Measurements from ENCODE around the gene ROBO4. TPM values are rescaled to one million over a fixed set of nuclear protein-coding genes. Genes with fewer than 3 reads are reported as not detected.

ROBO4 gene
- total RNA-seq, 1 experiment from 2014 or later, result 1.6 TPM

DNA sequence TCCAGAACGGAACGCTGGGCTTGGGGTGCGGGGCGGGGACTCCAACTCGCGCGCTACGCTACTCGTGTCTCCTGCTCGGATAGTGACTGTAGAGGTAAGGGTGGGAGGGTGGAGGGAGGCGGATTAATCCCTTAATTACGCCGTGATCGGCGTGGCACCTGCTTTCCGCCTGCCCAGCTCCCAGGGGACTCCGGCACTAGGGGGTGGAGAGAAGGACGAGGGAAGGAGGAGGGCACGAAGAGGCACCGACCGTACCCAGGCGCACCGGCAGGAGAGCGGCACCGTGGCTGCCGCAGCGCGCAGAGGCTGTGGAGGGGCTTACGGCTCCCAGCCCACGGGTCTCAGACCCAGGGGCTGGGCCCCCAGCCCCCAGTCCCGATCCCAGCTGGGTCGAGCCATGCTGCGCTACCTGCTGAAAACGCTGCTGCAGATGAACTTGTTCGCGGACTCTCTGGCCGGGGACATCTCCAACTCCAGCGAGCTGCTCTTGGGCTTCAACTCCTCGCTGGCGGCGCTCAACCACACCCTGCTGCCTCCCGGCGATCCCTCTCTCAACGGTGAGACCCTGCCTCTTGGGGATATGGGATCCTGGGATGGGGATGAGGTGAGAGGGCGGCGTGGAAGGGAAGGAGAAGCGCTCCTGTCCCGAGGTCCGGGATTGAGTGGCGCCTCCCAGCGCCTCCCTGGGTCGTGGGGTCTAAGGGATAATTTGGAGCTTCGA is 32.3 kb downstream of the ROBO4 start, which contains the start of gene ROBO3:
Gene ROBO3 (plus strand): TSS at position 252 of the 721 bp plus-strand sequence. CDS start 146 bp downstream, at position 398.
- H3K27me3 ChIP-seq (ENCODE audit: low read length), result peaks cover 79% of the 10 kb centered on the region
- no peaks in the 10 kb centered on the region for H3K79me2 ChIP-seq (ENCODE audit: low read length)
- H3K4me1 ChIP-seq (ENCODE audit: insufficient read depth, low read length), result no peaks in the 10 kb centered on the region
- DNase-seq, result no peak
- H3K36me3 ChIP-seq (ENCODE audit: low read depth, low read length), result no peaks in the 10 kb centered on the region
- no peaks in the 10 kb centered on the region for H3K9me3 ChIP-seq (ENCODE audit: low read length)
- CTCF ChIA-PET, result no interaction called here
- H3K4me2 ChIP-seq (ENCODE audit: low read length), result peak within 1 kb of the TSS; percentile 52
- H3K27ac ChIP-seq (ENCODE audit: low read length), result no peak within 1 kb of the TSS
- POLR2A ChIA-PET (ENCODE audit: unreplicated experiment), result no interaction called here
- no peaks in the 10 kb centered on the region for H3K9me2 ChIP-seq (replicated peaks; ENCODE audit: low read length)
- no peaks in the 10 kb centered on the region for H3F3A ChIP-seq (ENCODE audit: low read length, unreplicated experiment)
- no peak for TF ChIP-seq EZH2phosphoT487 (IDR thresholded peaks at IDR 0.05; ENCODE audit: borderline replicate concordance, low read length)
- TF ChIP-seq, protein P1, sequence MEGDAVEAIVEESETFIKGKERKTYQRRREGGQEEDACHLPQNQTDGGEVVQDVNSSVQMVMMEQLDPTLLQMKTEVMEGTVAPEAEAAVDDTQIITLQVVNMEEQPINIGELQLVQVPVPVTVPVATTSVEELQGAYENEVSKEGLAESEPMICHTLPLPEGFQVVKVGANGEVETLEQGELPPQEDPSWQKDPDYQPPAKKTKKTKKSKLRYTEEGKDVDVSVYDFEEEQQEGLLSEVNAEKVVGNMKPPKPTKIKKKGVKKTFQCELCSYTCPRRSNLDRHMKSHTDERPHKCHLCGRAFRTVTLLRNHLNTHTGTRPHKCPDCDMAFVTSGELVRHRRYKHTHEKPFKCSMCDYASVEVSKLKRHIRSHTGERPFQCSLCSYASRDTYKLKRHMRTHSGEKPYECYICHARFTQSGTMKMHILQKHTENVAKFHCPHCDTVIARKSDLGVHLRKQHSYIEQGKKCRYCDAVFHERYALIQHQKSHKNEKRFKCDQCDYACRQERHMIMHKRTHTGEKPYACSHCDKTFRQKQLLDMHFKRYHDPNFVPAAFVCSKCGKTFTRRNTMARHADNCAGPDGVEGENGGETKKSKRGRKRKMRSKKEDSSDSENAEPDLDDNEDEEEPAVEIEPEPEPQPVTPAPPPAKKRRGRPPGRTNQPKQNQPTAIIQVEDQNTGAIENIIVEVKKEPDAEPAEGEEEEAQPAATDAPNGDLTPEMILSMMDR (conservative IDR thresholded peaks at IDR 0.05; ENCODE audit: low read depth, low read length), result no peak
- no TSS peak for BruUV-seq (replicated peaks)
- peak within 1 kb of the TSS; percentile 52; the same call in 1 of the 2 replicates for H2AFZ ChIP-seq (ENCODE audit: low read length)
- peak within 1 kb of the TSS; percentile 18; the same call in 1 of the 2 replicates for H3K4me3 ChIP-seq (ENCODE audit: low read length)
- intact Hi-C loops (cut with micrococcal nuclease), result no loop called here
- H4K20me1 ChIP-seq (ENCODE audit: low read length), result no peaks in the 10 kb centered on the region
- no peak within 1 kb of the TSS for H3K9ac ChIP-seq (ENCODE audit: low read length)
- ATAC-seq, result no peak

DNA sequence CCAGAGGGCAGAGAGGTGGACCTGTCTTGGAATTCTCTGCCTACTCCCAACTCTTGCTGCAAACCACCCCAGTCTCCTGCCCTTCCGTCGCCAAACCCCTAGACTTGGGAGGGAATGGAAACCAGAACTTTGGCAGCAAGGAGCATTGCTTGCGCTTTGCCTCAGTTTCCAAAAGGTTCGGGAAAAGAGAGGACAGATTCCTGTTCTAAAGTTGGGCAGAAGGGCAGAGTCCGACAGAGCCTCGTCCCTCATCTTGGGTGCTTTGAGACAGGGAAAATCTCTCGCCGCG is 32.8 kb downstream of the ROBO4 start:
- Histone ChIP-seq H3F3A (ENCODE audit: low read length, unreplicated experiment) (no peaks in the 10 kb centered on the region), H2AFZ (ENCODE audit: low read length) (no peak overlapping the region), H3K9ac (ENCODE audit: low read length) (no peak overlapping the region), H3K79me2 (ENCODE audit: low read length) (no peaks in the 10 kb centered on the region), H3K4me3 (ENCODE audit: low read length) (no peak overlapping the region), H3K4me1 (ENCODE audit: insufficient read depth, low read length) (no peaks in the 10 kb centered on the region), H3K27me3 (ENCODE audit: low read length) (peaks cover 80% of the 10 kb centered on the region), H3K9me3 (ENCODE audit: low read length) (no peaks in the 10 kb centered on the region), H3K4me2 (ENCODE audit: low read length) (no peak overlapping the region), H3K36me3 (ENCODE audit: low read depth, low read length) (no peaks in the 10 kb centered on the region), H3K27ac (ENCODE audit: low read length) (no peak overlapping the region), H4K20me1 (ENCODE audit: low read length) (no peaks in the 10 kb centered on the region), H3K9me2 (replicated peaks; ENCODE audit: low read length) (no peaks in the 10 kb centered on the region)
- TF ChIP-seq EZH2 (IDR thresholded peaks at IDR 0.05; ENCODE audit: low read length, unreplicated experiment), result no peak
- ATAC-seq, result no peak
- no TSS peak for BruUV-seq (replicated peaks)
- ChIA-PET POLR2A (ENCODE audit: unreplicated experiment) (no interaction called here), CTCF (no interaction called here)
- intact Hi-C loops (cut with micrococcal nuclease), result no loop called here
- no peak for DNase-seq

GRCh38 chr11:124864176-124864891 is 33.3 kb downstream of the ROBO4 start:
- ATAC-seq (no peak), DNase-seq (no peak)
- Histone ChIP-seq H3K4me3 (ENCODE audit: low read length) (no peak overlapping the region), H3K4me1 (ENCODE audit: insufficient read depth, low read length) (no peaks in the 10 kb centered on the region), H3K79me2 (ENCODE audit: low read length) (no peaks in the 10 kb centered on the region), H3K4me2 (ENCODE audit: low read length) (no peak overlapping the region), H4K20me1 (ENCODE audit: low read length) (no peaks in the 10 kb centered on the region), H3K9me3 (ENCODE audit: low read length) (no peaks in the 10 kb centered on the region), H3K27ac (ENCODE audit: low read length) (no peak overlapping the region), H2AFZ (ENCODE audit: low read length) (no peak overlapping the region), H3K9ac (ENCODE audit: low read length) (no peak overlapping the region), H3F3A (ENCODE audit: low read length, unreplicated experiment) (no peaks in the 10 kb centered on the region), H3K9me2 (replicated peaks; ENCODE audit: low read length) (no peaks in the 10 kb centered on the region), H3K27me3 (ENCODE audit: low read length) (peaks cover 84% of the 10 kb centered on the region), H3K36me3 (ENCODE audit: low read depth, low read length) (no peaks in the 10 kb centered on the region)
- ChIA-PET POLR2A (ENCODE audit: unreplicated experiment) (no interaction called here), CTCF (no interaction called here)
- intact Hi-C loops (cut with micrococcal nuclease), result no loop called here
- TF ChIP-seq EZH2 (IDR thresholded peaks at IDR 0.05; ENCODE audit: low read length, unreplicated experiment) (no peak), EZH2phosphoT487 (IDR thresholded peaks at IDR 0.05; ENCODE audit: borderline replicate concordance, low read length) (no peak)
- TF ChIP-seq, protein P1 (conservative IDR thresholded peaks at IDR 0.05; ENCODE audit: low read depth, low read length), result no peak
- BruUV-seq (replicated peaks), result no TSS peak
